C4-2B (cell line): ENCODE measurements around the gene ENAH.

Experiments
- ZFX ChIP-seq: fragments of 450-650 bp; IDR thresholded peaks from 2 replicates; pipeline ENCODE4 v1.6.1; 2017
- TF ChIP-seq, protein P1 (sequence below): fragments of 450-650 bp; conservative IDR thresholded peaks from 2 replicates; pipeline ENCODE4 v1.5.1; 2017; ENCODE audit warnings: mild to moderate bottlenecking

DNA sequence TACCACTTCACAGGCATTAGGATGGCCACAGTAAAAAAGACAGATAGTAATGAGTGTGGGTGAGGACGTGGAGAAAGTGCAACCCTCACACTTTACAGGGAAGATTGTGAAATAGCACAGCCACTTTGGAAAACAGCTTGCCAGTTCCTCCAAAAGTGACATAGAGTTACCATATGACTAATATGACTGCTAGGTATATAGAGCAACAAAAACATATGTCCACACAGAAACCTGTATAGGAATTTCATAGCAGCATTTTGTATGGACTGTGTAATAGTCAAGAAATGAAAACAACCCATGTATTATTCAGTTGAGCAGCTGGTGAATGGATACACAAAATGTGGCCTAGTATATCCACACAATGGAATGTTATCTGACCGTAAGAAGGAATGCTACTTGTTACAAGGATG, 194.7 kb downstream of the ENAH start:
- TF ChIP-seq, protein P1, sequence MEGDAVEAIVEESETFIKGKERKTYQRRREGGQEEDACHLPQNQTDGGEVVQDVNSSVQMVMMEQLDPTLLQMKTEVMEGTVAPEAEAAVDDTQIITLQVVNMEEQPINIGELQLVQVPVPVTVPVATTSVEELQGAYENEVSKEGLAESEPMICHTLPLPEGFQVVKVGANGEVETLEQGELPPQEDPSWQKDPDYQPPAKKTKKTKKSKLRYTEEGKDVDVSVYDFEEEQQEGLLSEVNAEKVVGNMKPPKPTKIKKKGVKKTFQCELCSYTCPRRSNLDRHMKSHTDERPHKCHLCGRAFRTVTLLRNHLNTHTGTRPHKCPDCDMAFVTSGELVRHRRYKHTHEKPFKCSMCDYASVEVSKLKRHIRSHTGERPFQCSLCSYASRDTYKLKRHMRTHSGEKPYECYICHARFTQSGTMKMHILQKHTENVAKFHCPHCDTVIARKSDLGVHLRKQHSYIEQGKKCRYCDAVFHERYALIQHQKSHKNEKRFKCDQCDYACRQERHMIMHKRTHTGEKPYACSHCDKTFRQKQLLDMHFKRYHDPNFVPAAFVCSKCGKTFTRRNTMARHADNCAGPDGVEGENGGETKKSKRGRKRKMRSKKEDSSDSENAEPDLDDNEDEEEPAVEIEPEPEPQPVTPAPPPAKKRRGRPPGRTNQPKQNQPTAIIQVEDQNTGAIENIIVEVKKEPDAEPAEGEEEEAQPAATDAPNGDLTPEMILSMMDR = no peak
- no peak for TF ChIP-seq ZFX
